ENCODE results near the gene CYLD. TPM values are rescaled to one million over a fixed set of nuclear protein-coding genes. Genes with fewer than 3 reads are reported as not detected.

Gene CYLD
- polyA plus RNA-seq, 1 experiment: 27.8 TPM

GRCh38 chr16:50756473-50756872 is 14.6 kb downstream of the CYLD start:
- no peak for DNase-seq (ENCODE audit: low read depth, low spot score)
- Histone ChIP-seq H3K27me3 (ENCODE audit: control insufficient read depth, insufficient read depth, low read length) (no peaks in the 10 kb centered on the region), H3K27ac (ENCODE audit: low read depth, low read length) (no peak overlapping the region), H3K9me3 (ENCODE audit: control insufficient read depth, insufficient read depth, low read length) (no peaks in the 10 kb centered on the region), H3K4me3 (ENCODE audit: low read depth, low read length) (no peak overlapping the region)
- ChIA-PET POLR2A (no interaction called here), CTCF (interaction anchor here (0.5 to 4.3 kb wide), 3 partner anchors 50 to 91 kb away, joined by 3 to 27 read pairs (median 3); no protein-coding TSS in a partner anchor)
- no peak for TF ChIP-seq CTCF (IDR thresholded peaks at IDR 0.05; ENCODE audit: low read depth, low read length)

DNA sequence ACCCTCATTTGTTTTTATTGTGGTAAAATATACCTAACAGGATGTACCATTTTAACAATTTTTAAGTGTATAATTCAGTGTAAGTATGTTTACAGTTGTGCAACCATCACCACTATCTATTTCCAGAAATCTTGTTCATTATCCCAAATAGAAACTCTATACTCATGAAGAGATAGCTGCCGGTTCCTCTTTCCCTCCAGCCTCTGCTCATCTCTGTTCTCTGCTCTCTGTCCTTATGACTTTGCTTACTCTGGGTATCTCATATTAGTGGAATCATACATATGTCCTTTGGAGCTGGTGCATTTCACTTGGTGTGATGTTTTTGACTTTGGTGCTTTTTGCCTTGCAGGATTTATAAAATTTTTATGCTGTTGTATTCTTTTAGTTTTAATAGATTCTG is 19.4 kb downstream of the CYLD start:
- CTCF ChIA-PET: interaction anchor here (7.8 kb wide), 1 partner anchor 45 kb away, joined by 69 read pairs; no protein-coding TSS in a partner anchor
- Histone ChIP-seq H3K9me3 (ENCODE audit: control insufficient read depth, insufficient read depth, low read length) (no peaks in the 10 kb centered on the region), H3K4me3 (ENCODE audit: low read depth, low read length) (no peak overlapping the region), H3K27me3 (ENCODE audit: control insufficient read depth, insufficient read depth, low read length) (no peaks in the 10 kb centered on the region), H3K27ac (ENCODE audit: low read depth, low read length) (no peak overlapping the region)
- POLR2A ChIA-PET: no interaction called here
- TF ChIP-seq CTCF (IDR thresholded peaks at IDR 0.05; ENCODE audit: low read depth, low read length): no peak
- no peak for DNase-seq (ENCODE audit: low read depth, low spot score)

GRCh38 chr16:50762241-50762640 is 20.4 kb downstream of the CYLD start:
- no peak overlapping the region for H3K4me3 ChIP-seq (ENCODE audit: low read depth, low read length)
- DNase-seq (ENCODE audit: low read depth, low spot score): no peak
- no peaks in the 10 kb centered on the region for H3K9me3 ChIP-seq (ENCODE audit: control insufficient read depth, insufficient read depth, low read length)
- no peaks in the 10 kb centered on the region for H3K27me3 ChIP-seq (ENCODE audit: control insufficient read depth, insufficient read depth, low read length)
- CTCF ChIA-PET: interaction anchor here (0.7 to 7.8 kb wide), 2 partner anchors 44 to 97 kb away, joined by 3 to 69 read pairs; no protein-coding TSS in a partner anchor
- no peak overlapping the region for H3K27ac ChIP-seq (ENCODE audit: low read depth, low read length)
- TF ChIP-seq CTCF (IDR thresholded peaks at IDR 0.05; ENCODE audit: low read depth, low read length): no peak
- POLR2A ChIA-PET: no interaction called here

DNA sequence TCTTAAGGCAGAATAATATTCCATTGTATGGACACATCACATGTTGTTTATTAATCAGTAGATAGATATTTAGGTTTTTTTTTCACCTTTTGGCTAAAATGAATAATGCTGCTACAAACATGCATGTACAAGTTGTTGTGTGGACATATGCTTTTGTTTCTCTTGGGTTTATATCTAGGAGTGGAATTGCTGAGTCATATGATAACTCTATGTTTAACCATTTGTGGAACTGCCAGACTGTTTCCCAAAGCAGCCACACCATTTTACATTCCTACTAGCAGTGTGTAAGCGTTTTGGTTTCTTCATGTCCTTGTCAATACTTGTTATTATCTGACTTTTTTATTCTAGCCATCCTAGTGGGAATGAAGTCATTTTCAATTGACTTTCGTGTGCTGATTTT is 21.3 kb downstream of the CYLD start:
- Histone ChIP-seq H3K9me3 (ENCODE audit: control insufficient read depth, insufficient read depth, low read length) (no peaks in the 10 kb centered on the region), H3K4me3 (ENCODE audit: low read depth, low read length) (no peak overlapping the region), H3K27ac (ENCODE audit: low read depth, low read length) (no peak overlapping the region), H3K27me3 (ENCODE audit: control insufficient read depth, insufficient read depth, low read length) (no peaks in the 10 kb centered on the region)
- POLR2A ChIA-PET: no interaction called here
- TF ChIP-seq CTCF (IDR thresholded peaks at IDR 0.05; ENCODE audit: low read depth, low read length): no peak
- DNase-seq (ENCODE audit: low read depth, low spot score): no peak
- CTCF ChIA-PET: interaction anchor here (7.8 kb wide), 1 partner anchor 43 kb away, joined by 69 read pairs; no protein-coding TSS in a partner anchor

DNA sequence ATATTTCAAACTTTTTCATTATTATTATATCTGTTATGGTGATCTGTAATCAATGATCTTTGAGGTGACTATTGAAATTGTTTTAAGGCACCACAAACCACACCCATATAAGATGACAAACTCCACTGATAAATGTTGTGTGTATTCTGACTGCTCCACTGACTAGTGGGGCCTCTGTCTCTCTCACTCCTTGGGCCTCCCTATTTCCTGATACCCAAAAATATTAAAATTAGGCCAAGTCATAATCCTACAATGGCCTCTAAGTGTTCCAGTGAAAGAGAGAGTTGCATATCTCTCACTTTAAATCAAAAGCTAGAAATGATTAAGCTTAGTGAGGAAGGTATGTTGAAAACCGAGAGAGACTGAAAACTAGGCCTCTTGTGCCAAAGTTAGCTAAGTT is 23.4 kb downstream of the CYLD start:
- CTCF ChIA-PET: interaction anchor here (7.8 kb wide), 1 partner anchor 41 kb away, joined by 69 read pairs; no protein-coding TSS in a partner anchor
- POLR2A ChIA-PET: no interaction called here

More for the DNA sequence above, 23.4 kb downstream of the CYLD start:
- H3K4me3 ChIP-seq (ENCODE audit: low read depth, low read length): no peak overlapping the region
- no peak overlapping the region for H3K27ac ChIP-seq (ENCODE audit: low read depth, low read length)
- no peaks in the 10 kb centered on the region for H3K27me3 ChIP-seq (ENCODE audit: control insufficient read depth, insufficient read depth, low read length)
- TF ChIP-seq CTCF (IDR thresholded peaks at IDR 0.05; ENCODE audit: low read depth, low read length): no peak
- DNase-seq (ENCODE audit: low read depth, low spot score): no peak
- H3K9me3 ChIP-seq (ENCODE audit: control insufficient read depth, insufficient read depth, low read length): peaks cover 2% of the 10 kb centered on the region; the same call in 1 of the 2 replicates

Data from AG04450 (cell line).